HL-60/S4 treated with retinoic acid at 250 ng/mL for 4 days and 3 days (cell line): ENCODE results near the gene CLDN3.
"Not testable (repeated sequence)": the region's sequence is repeated elsewhere in the genome, so short reads cannot be mapped to it uniquely, and the experiment has no call there.

Experiments
- in situ Hi-C: fragments of 300-500 bp; cut with MboI; formaldehyde crosslinking; loops from 2 replicates; pipeline ENCODE4 v1.7.0; 2022; ENCODE audit warnings: low sequenced_read_pairs

The CLDN3 gene

GRCh38 chr7:73770002-73770859 is at the start of gene CLDN3:
Gene CLDN3, minus strand, starts transcription at chr7:73770270. Its CDS starts 221 bp downstream, at chr7:73770049.
- in situ Hi-C loops = no loop called here

GRCh38 chr7:73817121-73817520 is 47.1 kb upstream of the CLDN3 start:
- in situ Hi-C loops = no loop called here

GRCh38 chr7:73815436-73815835 is 45.4 kb upstream of the CLDN3 start:
- in situ Hi-C loops = no loop called here

GRCh38 chr7:73812996-73813395 is 42.9 kb upstream of the CLDN3 start:
- in situ Hi-C loops = no loop called here

- in situ Hi-C loops = no loop called here
Measured at GRCh38 chr7:73811760-73812168, 41.7 kb upstream of the CLDN3 start.

- in situ Hi-C loops = no loop called here
Measured at GRCh38 chr7:73810998-73811360, 40.9 kb upstream of the CLDN3 start.

- in situ Hi-C loops = no loop called here
Measured at GRCh38 chr7:73809467-73809951, 39.4 kb upstream of the CLDN3 start.

GRCh38 chr7:73802459-73802858 is 32.4 kb upstream of the CLDN3 start:
- in situ Hi-C loops = no loop called here

GRCh38 chr7:73801577-73801976 is 31.5 kb upstream of the CLDN3 start:
- in situ Hi-C loops = no loop called here

GRCh38 chr7:73799282-73800141 is 29.4 kb upstream of the CLDN3 start:
- in situ Hi-C loops = no loop called here

- in situ Hi-C loops = not testable (repeated sequence)
Measured at GRCh38 chr7:73797176-73797575, 27.1 kb upstream of the CLDN3 start.

- in situ Hi-C loops = not testable (repeated sequence)
Measured at GRCh38 chr7:73796656-73797055, 26.6 kb upstream of the CLDN3 start.

- in situ Hi-C loops = not testable (repeated sequence)
Measured at GRCh38 chr7:73795188-73795587, 25.1 kb upstream of the CLDN3 start.

GRCh38 chr7:73791170-73791690 is 21.2 kb upstream of the CLDN3 start:
- in situ Hi-C loops = not testable (repeated sequence)

- in situ Hi-C loops = no loop called here
Measured at GRCh38 chr7:73789051-73789450, 19.0 kb upstream of the CLDN3 start.

GRCh38 chr7:73787786-73788048 is 17.6 kb upstream of the CLDN3 start:
- in situ Hi-C loops = not testable (repeated sequence)

- in situ Hi-C loops = no loop called here
Measured at GRCh38 chr7:73786588-73786987, 16.5 kb upstream of the CLDN3 start.

- in situ Hi-C loops = no loop called here
Measured at GRCh38 chr7:73779517-73779916, 9.4 kb upstream of the CLDN3 start.

- in situ Hi-C loops = no loop called here
Measured at GRCh38 chr7:73778801-73779389, 8.8 kb upstream of the CLDN3 start.

GRCh38 chr7:73774923-73775322 is 4.9 kb upstream of the CLDN3 start:
- in situ Hi-C loops = no loop called here
